Activated naive CD8-positive, alpha-beta T cell treated with anti-CD3 and anti-CD28 coated beads for 36 hours (primary cell): ENCODE data around the gene OR10Z1. TPM values are rescaled to one million over a fixed set of nuclear protein-coding genes. Genes with fewer than 3 reads are reported as not detected.

Source experiments
- DNase-seq: peaks from one replicate; pipeline ENCODE4 v3.0.0; 2021
- H3K27ac Mint-ChIP-seq: one replicate; pipeline ENCODE4 v1.8.0; 2022; ENCODE audit warnings: mild to moderate bottlenecking, moderate library complexity, mixed read lengths
- H3K27me3 Mint-ChIP-seq: one replicate; pipeline ENCODE4 v1.8.0; 2022; ENCODE audit warnings: mild to moderate bottlenecking, mixed read lengths
- H3K36me3 Mint-ChIP-seq: one replicate; pipeline ENCODE4 v1.8.0; 2021; ENCODE audit warnings: mild to moderate bottlenecking, mixed read lengths
- H3K4me1 Mint-ChIP-seq: one replicate; pipeline ENCODE4 v1.8.0; 2021; ENCODE audit warnings: mixed read lengths
- H3K4me3 Mint-ChIP-seq: one replicate; pipeline ENCODE4 v1.8.0; 2022; ENCODE audit warnings: mild to moderate bottlenecking, moderate library complexity, mixed read lengths
- H3K9me3 Mint-ChIP-seq: one replicate; pipeline ENCODE4 v1.8.0; 2022; ENCODE audit warnings: mixed read lengths
- total RNA-seq, 2 experiments: library from RNA; stranded (reverse); gene quantifications; one replicate each; pipeline ENCODE4 v1.2.3, GENCODE V29; 2021

Gene OR10Z1, protein sequence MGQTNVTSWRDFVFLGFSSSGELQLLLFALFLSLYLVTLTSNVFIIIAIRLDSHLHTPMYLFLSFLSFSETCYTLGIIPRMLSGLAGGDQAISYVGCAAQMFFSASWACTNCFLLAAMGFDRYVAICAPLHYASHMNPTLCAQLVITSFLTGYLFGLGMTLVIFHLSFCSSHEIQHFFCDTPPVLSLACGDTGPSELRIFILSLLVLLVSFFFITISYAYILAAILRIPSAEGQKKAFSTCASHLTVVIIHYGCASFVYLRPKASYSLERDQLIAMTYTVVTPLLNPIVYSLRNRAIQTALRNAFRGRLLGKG
- not detected for total RNA-seq

DNA sequence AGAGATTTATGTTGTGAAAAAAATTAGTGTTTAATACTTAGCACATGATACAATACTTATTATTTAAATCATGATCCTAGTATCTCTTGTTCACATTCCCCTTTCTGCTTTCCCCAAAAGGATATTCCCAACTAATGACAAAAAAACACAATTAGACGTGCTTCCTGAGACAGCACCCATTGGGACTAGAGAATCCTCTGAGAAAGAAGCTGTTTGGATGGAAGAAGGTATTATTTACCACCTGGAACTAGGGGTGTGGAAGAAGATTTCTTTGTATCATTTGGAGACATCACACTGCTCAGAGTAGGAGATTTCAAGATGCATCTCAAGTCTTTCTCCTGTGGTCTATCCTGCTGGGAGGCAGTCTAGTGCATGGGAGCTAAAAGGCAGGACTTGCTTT, at the start of gene OR10Z1:
TSS of gene OR10Z1 (plus strand) at position 301 of the 400 bp plus-strand sequence. CDS start 1,171 bp downstream, outside the sequence.
- no peaks in the 10 kb centered on the region for H3K4me1 Mint-ChIP-seq
- H3K36me3 Mint-ChIP-seq, result no peaks in the 10 kb centered on the region
- no peaks in the 10 kb centered on the region for H3K9me3 Mint-ChIP-seq
- DNase-seq, result no peak
- peaks cover 6% of the 10 kb centered on the region for H3K27me3 Mint-ChIP-seq
- H3K27ac Mint-ChIP-seq, result no peak within 1 kb of the TSS
- H3K4me3 Mint-ChIP-seq, result no peak within 1 kb of the TSS

GRCh38 chr1:158559696-158560095, 45.4 kb upstream of the OR10Z1 start:
- no peak for DNase-seq
- Mint-ChIP-seq H3K36me3 (no peaks in the 10 kb centered on the region), H3K27me3 (peaks cover 9% of the 10 kb centered on the region), H3K4me1 (no peaks in the 10 kb centered on the region), H3K4me3 (no peak overlapping the region), H3K27ac (no peak overlapping the region), H3K9me3 (no peaks in the 10 kb centered on the region)

DNA sequence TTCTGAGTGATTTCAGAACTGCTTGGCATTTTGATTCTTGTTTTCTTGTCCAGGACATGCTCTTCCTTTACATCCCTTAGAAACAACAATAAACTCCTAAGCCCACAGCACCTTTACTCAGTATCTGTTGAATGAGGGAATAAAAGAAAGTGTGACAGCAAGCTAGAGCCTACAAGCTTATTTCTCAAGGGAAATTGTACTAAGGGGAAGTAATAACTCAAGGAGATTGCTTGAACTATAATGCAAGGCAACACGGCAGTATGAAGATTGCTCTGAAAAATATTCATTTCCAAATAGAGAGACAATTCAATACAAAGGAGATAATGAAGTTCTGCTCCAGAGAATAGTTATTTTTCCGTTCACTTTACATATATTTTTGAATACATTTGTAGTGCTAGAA, 41.2 kb upstream of the OR10Z1 start:
- Mint-ChIP-seq H3K4me1 (no peaks in the 10 kb centered on the region), H3K9me3 (no peaks in the 10 kb centered on the region), H3K27ac (no peak overlapping the region), H3K27me3 (peaks cover 16% of the 10 kb centered on the region), H3K4me3 (no peak overlapping the region), H3K36me3 (no peaks in the 10 kb centered on the region)
- DNase-seq, result no peak

DNA sequence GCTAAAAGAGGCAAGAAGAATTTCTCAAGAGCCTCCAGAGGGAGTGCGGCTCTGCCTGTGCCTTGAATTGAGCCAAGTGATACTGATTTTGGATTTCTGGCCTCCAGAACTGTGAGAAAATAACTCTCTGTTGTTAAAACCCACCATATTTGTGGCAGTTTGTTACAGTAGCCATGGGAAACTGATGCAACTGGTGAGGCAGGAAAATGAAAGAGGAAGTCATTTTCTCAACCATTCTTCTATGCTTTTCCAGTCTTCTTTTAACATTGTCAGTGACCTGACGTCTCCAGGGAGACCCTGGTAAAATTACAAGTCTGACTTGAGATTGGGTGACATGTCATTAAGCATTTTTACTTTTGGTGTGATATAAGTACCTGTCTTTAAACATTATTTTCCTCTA, 40.5 kb upstream of the OR10Z1 start:
- Mint-ChIP-seq H3K36me3 (no peaks in the 10 kb centered on the region), H3K27ac (no peak overlapping the region), H3K4me1 (no peaks in the 10 kb centered on the region), H3K27me3 (peaks cover 16% of the 10 kb centered on the region), H3K9me3 (no peaks in the 10 kb centered on the region), H3K4me3 (no peak overlapping the region)
- DNase-seq, result no peak

DNA sequence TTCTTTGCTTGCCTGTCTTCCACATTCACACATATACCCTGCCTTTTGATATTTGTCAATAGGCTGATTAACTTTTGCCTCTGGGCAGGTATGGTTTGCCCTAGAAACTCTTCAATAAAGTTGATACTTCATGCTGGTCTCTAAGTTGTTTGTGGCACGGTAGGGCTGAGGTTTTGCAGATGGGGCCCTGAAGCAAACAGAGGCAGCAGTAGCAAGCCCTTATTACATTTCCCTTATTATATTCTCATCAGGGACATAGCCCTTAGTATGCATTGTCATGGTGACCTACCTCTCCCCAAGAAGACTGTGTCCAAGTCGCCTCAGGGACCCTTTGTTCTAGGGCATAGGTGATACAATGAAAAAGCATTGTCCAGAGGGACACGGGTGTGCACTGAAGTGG, 34.6 kb upstream of the OR10Z1 start, which contains the start of gene OR6P1:
TSS of gene OR6P1 (minus strand) at position 101 of the 400 bp plus-strand sequence. CDS start 6,976 bp downstream, outside the sequence.
- Mint-ChIP-seq H3K9me3 (no peaks in the 10 kb centered on the region), H3K27ac (no peak within 1 kb of the TSS), H3K27me3 (peaks cover 14% of the 10 kb centered on the region), H3K4me1 (no peaks in the 10 kb centered on the region), H3K36me3 (no peaks in the 10 kb centered on the region), H3K4me3 (no peak within 1 kb of the TSS)
- DNase-seq, result no peak

- H3K4me3 Mint-ChIP-seq, result no peak overlapping the region
- H3K27me3 Mint-ChIP-seq, result peaks cover 11% of the 10 kb centered on the region
- H3K9me3 Mint-ChIP-seq, result no peaks in the 10 kb centered on the region
- no peak for DNase-seq
- no peaks in the 10 kb centered on the region for H3K4me1 Mint-ChIP-seq
- no peaks in the 10 kb centered on the region for H3K36me3 Mint-ChIP-seq
- no peak overlapping the region for H3K27ac Mint-ChIP-seq
Measured at GRCh38 chr1:158572226-158572625, 32.8 kb upstream of the OR10Z1 start.

GRCh38 chr1:158577561-158577960, 27.5 kb upstream of the OR10Z1 start:
- Mint-ChIP-seq H3K9me3 (no peaks in the 10 kb centered on the region), H3K27ac (no peak overlapping the region), H3K4me3 (no peak overlapping the region), H3K4me1 (no peaks in the 10 kb centered on the region), H3K36me3 (no peaks in the 10 kb centered on the region), H3K27me3 (peaks cover 7% of the 10 kb centered on the region)
- no peak for DNase-seq

DNA sequence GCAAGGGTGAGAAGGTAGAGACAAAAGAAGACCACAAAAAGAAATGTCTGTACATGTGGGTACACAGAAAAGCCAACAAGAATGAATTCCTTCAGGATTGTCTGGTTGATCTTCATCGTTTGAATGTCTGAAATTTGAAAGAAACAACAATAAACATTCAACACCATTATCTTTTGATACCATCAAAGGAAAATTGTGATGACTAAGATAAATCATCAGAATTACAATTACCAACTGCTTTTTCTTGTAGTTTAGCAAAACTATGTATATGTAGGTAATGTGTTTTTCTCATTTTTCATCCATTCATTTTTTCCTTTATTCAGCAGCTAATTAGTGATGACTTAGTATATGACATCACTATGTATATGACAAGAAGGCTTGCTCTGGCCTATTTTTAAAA, 25.3 kb upstream of the OR10Z1 start, which contains the start of gene OR10X1:
TSS of gene OR10X1 (minus strand) at position 167 of the 400 bp plus-strand sequence. CDS start at position 167, 0 bp downstream.
- peaks cover 3% of the 10 kb centered on the region for H3K27me3 Mint-ChIP-seq
- H3K9me3 Mint-ChIP-seq, result no peaks in the 10 kb centered on the region
- no peak within 1 kb of the TSS for H3K4me3 Mint-ChIP-seq
- H3K27ac Mint-ChIP-seq, result no peak within 1 kb of the TSS
- H3K36me3 Mint-ChIP-seq, result no peaks in the 10 kb centered on the region
- H3K4me1 Mint-ChIP-seq, result no peaks in the 10 kb centered on the region
- no peak for DNase-seq

DNA sequence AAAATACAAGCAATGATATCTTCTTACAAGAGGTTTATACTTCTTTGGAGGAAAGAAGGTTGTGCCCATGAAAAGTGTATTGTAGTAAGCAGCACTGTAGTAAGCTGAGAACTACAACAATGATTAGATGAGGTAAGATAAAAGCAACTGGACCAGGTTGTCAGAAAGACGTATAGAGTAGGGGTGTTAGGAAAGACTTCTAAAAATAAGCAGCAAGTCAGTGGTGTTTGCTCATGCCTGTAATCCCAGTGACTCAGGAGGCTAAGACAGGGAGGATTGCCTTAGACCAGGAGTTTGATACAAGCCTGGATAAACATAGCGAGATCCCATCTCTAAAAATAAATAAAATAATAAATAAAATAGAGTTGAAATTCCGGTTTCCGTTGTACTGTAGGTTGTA, 21.1 kb upstream of the OR10Z1 start:
- Mint-ChIP-seq H3K9me3 (peaks cover 7% of the 10 kb centered on the region), H3K27me3 (no peaks in the 10 kb centered on the region), H3K4me3 (no peak overlapping the region), H3K36me3 (no peaks in the 10 kb centered on the region), H3K27ac (no peak overlapping the region), H3K4me1 (no peaks in the 10 kb centered on the region)
- DNase-seq, result no peak

DNA sequence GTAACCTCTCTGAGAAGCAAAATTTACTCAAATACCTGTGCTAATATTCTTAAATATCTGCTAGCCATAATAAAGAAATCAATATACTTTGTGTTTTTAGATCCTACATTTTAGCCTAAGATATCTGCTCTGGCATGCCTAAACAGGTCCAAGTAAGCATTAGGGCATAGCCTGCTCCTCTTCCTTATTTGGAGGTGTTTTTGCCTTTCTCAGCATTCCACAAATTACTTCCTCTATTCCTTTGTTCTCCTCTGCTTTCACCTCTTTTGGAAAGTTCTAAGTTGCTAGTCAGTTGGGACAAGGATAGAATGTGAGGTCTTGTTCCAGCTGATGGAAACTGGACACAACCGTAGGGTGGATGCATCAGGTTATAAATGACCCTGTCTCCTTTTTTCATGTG, 18.1 kb upstream of the OR10Z1 start:
- Mint-ChIP-seq H3K4me3 (no peak overlapping the region), H3K4me1 (no peaks in the 10 kb centered on the region), H3K36me3 (no peaks in the 10 kb centered on the region), H3K27ac (no peak overlapping the region), H3K27me3 (peaks cover 3% of the 10 kb centered on the region), H3K9me3 (peaks cover 7% of the 10 kb centered on the region)
- DNase-seq, result no peak

- H3K27ac Mint-ChIP-seq, result no peak overlapping the region
- no peak for DNase-seq
- H3K4me3 Mint-ChIP-seq, result no peak overlapping the region
- no peaks in the 10 kb centered on the region for H3K36me3 Mint-ChIP-seq
- H3K4me1 Mint-ChIP-seq, result no peaks in the 10 kb centered on the region
- peaks cover 14% of the 10 kb centered on the region for H3K27me3 Mint-ChIP-seq
- H3K9me3 Mint-ChIP-seq, result peaks cover 20% of the 10 kb centered on the region
Measured at GRCh38 chr1:158600735-158601134, 4.3 kb upstream of the OR10Z1 start.

GRCh38 chr1:158607296-158607695, 2.2 kb downstream of the OR10Z1 start:
- DNase-seq, result no peak
- no peak overlapping the region for H3K4me3 Mint-ChIP-seq
- no peaks in the 10 kb centered on the region for H3K9me3 Mint-ChIP-seq
- no peak overlapping the region for H3K27ac Mint-ChIP-seq
- no peaks in the 10 kb centered on the region for H3K36me3 Mint-ChIP-seq
- H3K4me1 Mint-ChIP-seq, result peaks cover 2% of the 10 kb centered on the region
- peaks cover 5% of the 10 kb centered on the region for H3K27me3 Mint-ChIP-seq

DNA sequence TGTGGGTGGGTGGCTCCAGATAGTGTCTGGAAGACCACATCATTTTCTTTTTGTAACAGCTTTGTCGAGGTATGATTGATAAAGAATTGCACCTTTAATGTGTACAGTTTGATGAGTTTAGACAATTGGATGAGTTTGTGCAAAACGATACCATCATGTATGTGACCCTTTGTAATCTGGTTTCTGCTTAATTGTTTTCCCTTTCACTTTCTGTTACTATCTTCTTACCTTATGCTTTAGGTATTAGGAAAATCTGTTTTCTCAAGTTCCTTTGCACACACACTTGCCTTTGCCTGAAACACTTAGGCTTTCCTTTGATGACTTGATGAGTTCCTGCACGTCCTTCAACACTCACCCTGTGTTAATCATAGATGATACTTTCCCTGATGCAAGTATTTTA, 6.8 kb downstream of the OR10Z1 start:
- peaks cover 2% of the 10 kb centered on the region for H3K4me1 Mint-ChIP-seq
- H3K27ac Mint-ChIP-seq, result no peak overlapping the region
- no peak overlapping the region for H3K4me3 Mint-ChIP-seq
- H3K9me3 Mint-ChIP-seq, result no peaks in the 10 kb centered on the region
- H3K36me3 Mint-ChIP-seq, result no peaks in the 10 kb centered on the region
- DNase-seq, result no peak
- peaks cover 9% of the 10 kb centered on the region for H3K27me3 Mint-ChIP-seq

DNA sequence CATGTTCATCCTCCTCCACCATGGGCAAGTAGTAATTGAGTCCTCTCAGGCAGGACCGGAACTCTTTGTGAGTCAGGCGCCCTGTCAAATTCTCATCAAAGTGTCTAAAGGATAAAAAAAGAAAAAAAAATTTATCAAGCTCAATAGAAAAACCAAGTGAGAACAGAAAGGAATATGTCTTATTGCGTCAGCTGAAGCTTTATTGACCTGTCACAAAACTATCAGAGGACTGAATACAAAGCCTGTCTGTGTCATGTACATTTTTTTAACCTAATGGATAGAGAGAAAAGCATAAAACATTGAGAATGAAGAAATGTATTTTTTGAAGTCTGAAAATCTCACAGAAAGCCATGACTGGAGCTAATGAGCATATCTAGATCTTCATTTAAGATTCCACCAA, 8.7 kb downstream of the OR10Z1 start:
- Mint-ChIP-seq H3K4me3 (no peak overlapping the region), H3K4me1 (peaks cover 2% of the 10 kb centered on the region), H3K9me3 (no peaks in the 10 kb centered on the region), H3K27ac (no peak overlapping the region), H3K36me3 (no peaks in the 10 kb centered on the region), H3K27me3 (peaks cover 9% of the 10 kb centered on the region)
- DNase-seq, result no peak

GRCh38 chr1:158638146-158638545, 33.1 kb downstream of the OR10Z1 start:
- H3K36me3 Mint-ChIP-seq, result no peaks in the 10 kb centered on the region
- H3K9me3 Mint-ChIP-seq, result no peaks in the 10 kb centered on the region
- DNase-seq, result no peak
- no peak overlapping the region for H3K4me3 Mint-ChIP-seq
- no peaks in the 10 kb centered on the region for H3K4me1 Mint-ChIP-seq
- no peaks in the 10 kb centered on the region for H3K27me3 Mint-ChIP-seq
- no peak overlapping the region for H3K27ac Mint-ChIP-seq

GRCh38 chr1:158638904-158639303, 33.8 kb downstream of the OR10Z1 start:
- Mint-ChIP-seq H3K27me3 (no peaks in the 10 kb centered on the region), H3K9me3 (no peaks in the 10 kb centered on the region), H3K36me3 (no peaks in the 10 kb centered on the region), H3K4me3 (no peak overlapping the region), H3K4me1 (no peaks in the 10 kb centered on the region), H3K27ac (no peak overlapping the region)
- no peak for DNase-seq
